ENCODE measurements around the gene ADAMTS8.

Gene ADAMTS8

GRCh38 chr11:130415731-130416529 is 12.5 kb downstream of the ADAMTS8 start:
- DNase-seq: no peak

GRCh38 chr11:130414107-130415080 is 14.0 kb downstream of the ADAMTS8 start:
- DNase-seq: no peak

GRCh38 chr11:130413405-130414106 is 14.9 kb downstream of the ADAMTS8 start:
- DNase-seq: no peak

GRCh38 chr11:130411223-130411622 is 17.2 kb downstream of the ADAMTS8 start:
- DNase-seq: no peak

GRCh38 chr11:130409594-130410388 is 18.6 kb downstream of the ADAMTS8 start:
- DNase-seq: no peak

- DNase-seq: no peak
These were observed 19.5 kb downstream of the ADAMTS8 start for GRCh38 chr11:130408901-130409300.

- DNase-seq: no peak
These were observed 20.0 kb downstream of the ADAMTS8 start for GRCh38 chr11:130408401-130408890.

GRCh38 chr11:130407978-130408377 is 20.4 kb downstream of the ADAMTS8 start:
- DNase-seq: no peak

- DNase-seq: no peak
These were observed 23.0 kb downstream of the ADAMTS8 start for GRCh38 chr11:130405428-130405827.

GRCh38 chr11:130404727-130405126 is 23.7 kb downstream of the ADAMTS8 start:
- DNase-seq: no peak

GRCh38 chr11:130403967-130404366 is 24.4 kb downstream of the ADAMTS8 start:
- DNase-seq: no peak

GRCh38 chr11:130403271-130403804 is 25.1 kb downstream of the ADAMTS8 start:
- DNase-seq: no peak

GRCh38 chr11:130402570-130402969 is 25.8 kb downstream of the ADAMTS8 start:
- no peak for DNase-seq

- no peak for DNase-seq
These were observed 27.5 kb downstream of the ADAMTS8 start for GRCh38 chr11:130400781-130401483.

GRCh38 chr11:130399196-130399595 is 29.2 kb downstream of the ADAMTS8 start:
- no peak for DNase-seq

GRCh38 chr11:130397780-130398179 is 30.6 kb downstream of the ADAMTS8 start:
- DNase-seq: no peak

- DNase-seq: no peak
These were observed 31.4 kb downstream of the ADAMTS8 start for GRCh38 chr11:130396965-130397364.

GRCh38 chr11:130394615-130395014 is 33.8 kb downstream of the ADAMTS8 start:
- no peak for DNase-seq

- DNase-seq: no peak
These were observed 36.7 kb downstream of the ADAMTS8 start for GRCh38 chr11:130391711-130392110.

- DNase-seq: no peak
These were observed 38.2 kb downstream of the ADAMTS8 start for GRCh38 chr11:130390071-130390758.
